Measurements from ENCODE around the gene NDUFS3.

The NDUFS3 gene

GRCh38 chr11:47573321-47573720, 5.6 kb upstream of the NDUFS3 start:
- peaks cover 21% of the 10 kb centered on the region for H3K4me1 ChIP-seq (ENCODE audit: control insufficient read depth, insufficient read depth, low read length)
- no peak overlapping the region for H3K4me3 ChIP-seq (ENCODE audit: low read length in 2 of 2)
- H3K9me3 ChIP-seq (ENCODE audit: control insufficient read depth in 2 of 2, low read length in 2 of 2) = no peaks in the 10 kb centered on the region
- H3K27ac ChIP-seq (ENCODE audit: low read length) = no peak overlapping the region
- H3K9ac ChIP-seq (ENCODE audit: low read length in 2 of 2) = no peak overlapping the region
- H3K27me3 ChIP-seq (ENCODE audit: control insufficient read depth in 1 of 2, insufficient read depth in 2 of 2, low read length in 2 of 2) = no peaks in the 10 kb centered on the region
- peaks cover 36 to 38% of the 10 kb centered on the region in 2 donors for H3K36me3 ChIP-seq (ENCODE audit: control insufficient read depth in 2 of 2, insufficient read depth in 2 of 2, low read length in 2 of 2)

GRCh38 chr11:47577460-47578041, 1.3 kb upstream of the NDUFS3 start:
- Histone ChIP-seq H3K4me3 (ENCODE audit: low read length in 2 of 2) (peak overlapping the region; percentile 94 to 97), H3K4me1 (ENCODE audit: control insufficient read depth, insufficient read depth, low read length) (peaks cover 30% of the 10 kb centered on the region), H3K27ac (ENCODE audit: low read length) (peak overlapping the region; percentile 73), H3K9me3 (ENCODE audit: control insufficient read depth in 2 of 2, low read length in 2 of 2) (no peaks in the 10 kb centered on the region), H3K27me3 (ENCODE audit: control insufficient read depth in 1 of 2, insufficient read depth in 2 of 2, low read length in 2 of 2) (no peaks in the 10 kb centered on the region), H3K9ac (ENCODE audit: low read length in 2 of 2) (peak overlapping the region in 1 of 2 donors; percentile 88), H3K36me3 (ENCODE audit: control insufficient read depth in 2 of 2, insufficient read depth in 2 of 2, low read length in 2 of 2) (peaks cover 33 to 37% of the 10 kb centered on the region in 2 donors)

- Histone ChIP-seq H3K27ac (ENCODE audit: low read length) (no peak overlapping the region), H3K27me3 (ENCODE audit: control insufficient read depth in 1 of 2, insufficient read depth in 2 of 2, low read length in 2 of 2) (no peaks in the 10 kb centered on the region), H3K4me1 (ENCODE audit: control insufficient read depth, insufficient read depth, low read length) (peaks cover 14% of the 10 kb centered on the region), H3K36me3 (ENCODE audit: control insufficient read depth in 2 of 2, insufficient read depth in 2 of 2, low read length in 2 of 2) (peaks cover 35 to 39% of the 10 kb centered on the region in 2 donors), H3K4me3 (ENCODE audit: low read length in 2 of 2) (no peak overlapping the region), H3K9ac (ENCODE audit: low read length in 2 of 2) (no peak overlapping the region), H3K9me3 (ENCODE audit: control insufficient read depth in 2 of 2, low read length in 2 of 2) (no peaks in the 10 kb centered on the region)
These were observed 5.0 kb downstream of the NDUFS3 start for GRCh38 chr11:47583844-47584243.

GRCh38 chr11:47586098-47586855, 7.4 kb downstream of the NDUFS3 start, which contains the start of gene FAM180B:
FAM180B (plus strand) TSS chr11:47586678; CDS start chr11:47586769, 91 bp downstream.
- Histone ChIP-seq H3K9me3 (ENCODE audit: control insufficient read depth in 2 of 2, low read length in 2 of 2) (no peaks in the 10 kb centered on the region), H3K36me3 (ENCODE audit: control insufficient read depth in 2 of 2, insufficient read depth in 2 of 2, low read length in 2 of 2) (peaks cover 28 to 33% of the 10 kb centered on the region in 2 donors), H3K4me1 (ENCODE audit: control insufficient read depth, insufficient read depth, low read length) (peaks cover 10% of the 10 kb centered on the region), H3K27me3 (ENCODE audit: control insufficient read depth in 1 of 2, insufficient read depth in 2 of 2, low read length in 2 of 2) (peaks cover 2 to 4% of the 10 kb centered on the region in 2 donors), H3K9ac (ENCODE audit: low read length in 2 of 2) (no peak within 1 kb of the TSS), H3K27ac (ENCODE audit: low read length) (no peak within 1 kb of the TSS), H3K4me3 (ENCODE audit: low read length in 2 of 2) (no peak within 1 kb of the TSS)

GRCh38 chr11:47587039-47587716, 8.3 kb downstream of the NDUFS3 start:
- H3K36me3 ChIP-seq (ENCODE audit: control insufficient read depth in 2 of 2, insufficient read depth in 2 of 2, low read length in 2 of 2) = peaks cover 21 to 24% of the 10 kb centered on the region in 2 donors
- no peak overlapping the region for H3K9ac ChIP-seq (ENCODE audit: low read length in 2 of 2)
- no peak overlapping the region for H3K27ac ChIP-seq (ENCODE audit: low read length)
- peaks cover 10% of the 10 kb centered on the region for H3K4me1 ChIP-seq (ENCODE audit: control insufficient read depth, insufficient read depth, low read length)
- H3K4me3 ChIP-seq (ENCODE audit: low read length in 2 of 2) = no peak overlapping the region
- H3K9me3 ChIP-seq (ENCODE audit: control insufficient read depth in 2 of 2, low read length in 2 of 2) = no peaks in the 10 kb centered on the region
- H3K27me3 ChIP-seq (ENCODE audit: control insufficient read depth in 1 of 2, insufficient read depth in 2 of 2, low read length in 2 of 2) = peaks cover 7 to 9% of the 10 kb centered on the region in 2 donors

- no peak overlapping the region for H3K27ac ChIP-seq (ENCODE audit: low read length)
- peaks cover 15 to 18% of the 10 kb centered on the region in 2 donors for H3K36me3 ChIP-seq (ENCODE audit: control insufficient read depth in 2 of 2, insufficient read depth in 2 of 2, low read length in 2 of 2)
- H3K4me1 ChIP-seq (ENCODE audit: control insufficient read depth, insufficient read depth, low read length) = peaks cover 10% of the 10 kb centered on the region
- peaks cover 13 to 16% of the 10 kb centered on the region in 2 donors for H3K27me3 ChIP-seq (ENCODE audit: control insufficient read depth in 1 of 2, insufficient read depth in 2 of 2, low read length in 2 of 2)
- no peak overlapping the region for H3K9ac ChIP-seq (ENCODE audit: low read length in 2 of 2)
- no peaks in the 10 kb centered on the region for H3K9me3 ChIP-seq (ENCODE audit: control insufficient read depth in 2 of 2, low read length in 2 of 2)
- no peak overlapping the region for H3K4me3 ChIP-seq (ENCODE audit: low read length in 2 of 2)
These were observed 9.0 kb downstream of the NDUFS3 start for GRCh38 chr11:47587723-47588326.

- peaks cover 2 to 5% of the 10 kb centered on the region in 2 donors for H3K36me3 ChIP-seq (ENCODE audit: control insufficient read depth in 2 of 2, insufficient read depth in 2 of 2, low read length in 2 of 2)
- peak overlapping the region; percentile 53 to 68 for H3K4me3 ChIP-seq (ENCODE audit: low read length in 2 of 2)
- H3K4me1 ChIP-seq (ENCODE audit: control insufficient read depth, insufficient read depth, low read length) = peaks cover 18% of the 10 kb centered on the region
- no peak overlapping the region for H3K27ac ChIP-seq (ENCODE audit: low read length)
- no peaks in the 10 kb centered on the region for H3K9me3 ChIP-seq (ENCODE audit: control insufficient read depth in 2 of 2, low read length in 2 of 2)
- peaks cover 24 to 28% of the 10 kb centered on the region in 2 donors for H3K27me3 ChIP-seq (ENCODE audit: control insufficient read depth in 1 of 2, insufficient read depth in 2 of 2, low read length in 2 of 2)
- H3K9ac ChIP-seq (ENCODE audit: low read length in 2 of 2) = peak overlapping the region; percentile 42 to 68
These were observed 10.2 kb downstream of the NDUFS3 start for GRCh38 chr11:47589118-47589517.

- peaks cover 0 to 2% of the 10 kb centered on the region in 2 donors for H3K36me3 ChIP-seq (ENCODE audit: control insufficient read depth in 2 of 2, insufficient read depth in 2 of 2, low read length in 2 of 2)
- H3K27me3 ChIP-seq (ENCODE audit: control insufficient read depth in 1 of 2, insufficient read depth in 2 of 2, low read length in 2 of 2) = peaks cover 28 to 32% of the 10 kb centered on the region in 2 donors
- H3K4me3 ChIP-seq (ENCODE audit: low read length in 2 of 2) = peak overlapping the region; percentile 53 to 68
- no peaks in the 10 kb centered on the region for H3K9me3 ChIP-seq (ENCODE audit: control insufficient read depth in 2 of 2, low read length in 2 of 2)
- no peak overlapping the region for H3K27ac ChIP-seq (ENCODE audit: low read length)
- peaks cover 22% of the 10 kb centered on the region for H3K4me1 ChIP-seq (ENCODE audit: control insufficient read depth, insufficient read depth, low read length)
- H3K9ac ChIP-seq (ENCODE audit: low read length in 2 of 2) = peak overlapping the region; percentile 42 to 68
These were observed 10.7 kb downstream of the NDUFS3 start for GRCh38 chr11:47589584-47589976.

- Histone ChIP-seq H3K4me3 (ENCODE audit: low read length in 2 of 2) (peak overlapping the region; percentile 53 to 68), H3K9ac (ENCODE audit: low read length in 2 of 2) (peak overlapping the region in 1 of 2 donors; percentile 68), H3K36me3 (ENCODE audit: control insufficient read depth in 2 of 2, insufficient read depth in 2 of 2, low read length in 2 of 2) (no peaks in the 10 kb centered on the region), H3K27me3 (ENCODE audit: control insufficient read depth in 1 of 2, insufficient read depth in 2 of 2, low read length in 2 of 2) (peaks cover 34 to 35% of the 10 kb centered on the region in 2 donors), H3K9me3 (ENCODE audit: control insufficient read depth in 2 of 2, low read length in 2 of 2) (no peaks in the 10 kb centered on the region), H3K27ac (ENCODE audit: low read length) (no peak overlapping the region), H3K4me1 (ENCODE audit: control insufficient read depth, insufficient read depth, low read length) (peaks cover 22% of the 10 kb centered on the region)
These were observed 11.3 kb downstream of the NDUFS3 start for GRCh38 chr11:47589977-47590861.

All from stomach smooth muscle (tissue), 2 donors.